Measurements from ENCODE around the gene G6PC1.

- TF ChIP-seq, protein P1, sequence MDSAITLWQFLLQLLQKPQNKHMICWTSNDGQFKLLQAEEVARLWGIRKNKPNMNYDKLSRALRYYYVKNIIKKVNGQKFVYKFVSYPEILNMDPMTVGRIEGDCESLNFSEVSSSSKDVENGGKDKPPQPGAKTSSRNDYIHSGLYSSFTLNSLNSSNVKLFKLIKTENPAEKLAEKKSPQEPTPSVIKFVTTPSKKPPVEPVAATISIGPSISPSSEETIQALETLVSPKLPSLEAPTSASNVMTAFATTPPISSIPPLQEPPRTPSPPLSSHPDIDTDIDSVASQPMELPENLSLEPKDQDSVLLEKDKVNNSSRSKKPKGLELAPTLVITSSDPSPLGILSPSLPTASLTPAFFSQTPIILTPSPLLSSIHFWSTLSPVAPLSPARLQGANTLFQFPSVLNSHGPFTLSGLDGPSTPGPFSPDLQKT (IDR thresholded peaks at IDR 0.05; ENCODE audit: borderline replicate concordance, low read depth, low read length): no peak
- TF ChIP-seq, protein P2, sequence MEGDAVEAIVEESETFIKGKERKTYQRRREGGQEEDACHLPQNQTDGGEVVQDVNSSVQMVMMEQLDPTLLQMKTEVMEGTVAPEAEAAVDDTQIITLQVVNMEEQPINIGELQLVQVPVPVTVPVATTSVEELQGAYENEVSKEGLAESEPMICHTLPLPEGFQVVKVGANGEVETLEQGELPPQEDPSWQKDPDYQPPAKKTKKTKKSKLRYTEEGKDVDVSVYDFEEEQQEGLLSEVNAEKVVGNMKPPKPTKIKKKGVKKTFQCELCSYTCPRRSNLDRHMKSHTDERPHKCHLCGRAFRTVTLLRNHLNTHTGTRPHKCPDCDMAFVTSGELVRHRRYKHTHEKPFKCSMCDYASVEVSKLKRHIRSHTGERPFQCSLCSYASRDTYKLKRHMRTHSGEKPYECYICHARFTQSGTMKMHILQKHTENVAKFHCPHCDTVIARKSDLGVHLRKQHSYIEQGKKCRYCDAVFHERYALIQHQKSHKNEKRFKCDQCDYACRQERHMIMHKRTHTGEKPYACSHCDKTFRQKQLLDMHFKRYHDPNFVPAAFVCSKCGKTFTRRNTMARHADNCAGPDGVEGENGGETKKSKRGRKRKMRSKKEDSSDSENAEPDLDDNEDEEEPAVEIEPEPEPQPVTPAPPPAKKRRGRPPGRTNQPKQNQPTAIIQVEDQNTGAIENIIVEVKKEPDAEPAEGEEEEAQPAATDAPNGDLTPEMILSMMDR (tag by site-specific recombination; IDR thresholded peaks at IDR 0.05): no peak
- TF ChIP-seq ZNF433 (tag by site-specific recombination; IDR thresholded peaks at IDR 0.05; ENCODE audit: low read depth) (no peak), ZNF768 (tag by site-specific recombination; IDR thresholded peaks at IDR 0.05) (no peak), ZNF549 (tag by site-specific recombination; IDR thresholded peaks at IDR 0.05) (no peak), ZNF792 (tag by site-specific recombination; IDR thresholded peaks at IDR 0.05) (no peak), BCL11A (tag by site-specific recombination; IDR thresholded peaks at IDR 0.05; ENCODE audit: low read depth) (no peak)
Measured at GRCh38 chr17:42868338-42868737, 32.3 kb upstream of the G6PC1 start.
